HFFc6 (cell line): Measurements from ENCODE around the gene CRYGN. TPM values are rescaled to one million over a fixed set of nuclear protein-coding genes. Genes with fewer than 3 reads are reported as not detected.

ENCODE experiments used
- DNase-seq: peaks from one replicate; pipeline ENCODE4 v3.0.0-alpha.2; 2018
- H3K27ac Mint-ChIP-seq: 2 replicates; pipeline ENCODE4 v1.8.0; 2020; ENCODE audit warnings: mild to moderate bottlenecking, mixed read lengths
- H3K27me3 Mint-ChIP-seq: 2 replicates; pipeline ENCODE4 v1.8.0; 2021; ENCODE audit warnings: mild to moderate bottlenecking, moderate library complexity, mixed read lengths; ENCODE audit not compliant: insufficient read depth
- H3K36me3 Mint-ChIP-seq: 2 replicates; pipeline ENCODE4 v1.8.0; 2021; ENCODE audit warnings: low read depth, mixed read lengths
- H3K4me1 Mint-ChIP-seq: 2 replicates; pipeline ENCODE4 v1.8.0; 2020; ENCODE audit warnings: low read depth, mixed read lengths
- H3K4me3 Mint-ChIP-seq: 2 replicates; pipeline ENCODE4 v1.8.0; 2020; ENCODE audit warnings: mild to moderate bottlenecking, moderate library complexity, mixed read lengths
- H3K9me3 Mint-ChIP-seq: 2 replicates; pipeline ENCODE4 v1.8.0; 2020; ENCODE audit warnings: mild to moderate bottlenecking, mixed read lengths
- total RNA-seq, 6 experiments: library from RNA; stranded (reverse); fragmentation: NEBNext Ultra II Directional; extraction: Animal tissue kit (Norgen Biotek cat#: 25700); gene quantifications; 2 replicates in 1 of 6; 3 replicates in 5 of 6; pipeline ENCODE4 v1.2.3, GENCODE V29; 2021
- TF ChIP-seq, protein P1 (sequence below): fragments of 200-600 bp; sonication (generic); IDR thresholded peaks from 2 replicates; pipeline ENCODE4 v1.5.0; 2021; ENCODE audit warnings: antibody characterized with exemption, mild to moderate bottlenecking

CRYGN gene
- total RNA-seq, 6 experiments from 2014 or later, result not detected

GRCh38 chr7:151429560-151430331 lies 10.2 kb downstream of the CRYGN start:
- no peak overlapping the region for H3K27ac Mint-ChIP-seq
- H3K36me3 Mint-ChIP-seq, result no peaks in the 10 kb centered on the region
- H3K9me3 Mint-ChIP-seq, result no peaks in the 10 kb centered on the region
- TF ChIP-seq, protein P1, sequence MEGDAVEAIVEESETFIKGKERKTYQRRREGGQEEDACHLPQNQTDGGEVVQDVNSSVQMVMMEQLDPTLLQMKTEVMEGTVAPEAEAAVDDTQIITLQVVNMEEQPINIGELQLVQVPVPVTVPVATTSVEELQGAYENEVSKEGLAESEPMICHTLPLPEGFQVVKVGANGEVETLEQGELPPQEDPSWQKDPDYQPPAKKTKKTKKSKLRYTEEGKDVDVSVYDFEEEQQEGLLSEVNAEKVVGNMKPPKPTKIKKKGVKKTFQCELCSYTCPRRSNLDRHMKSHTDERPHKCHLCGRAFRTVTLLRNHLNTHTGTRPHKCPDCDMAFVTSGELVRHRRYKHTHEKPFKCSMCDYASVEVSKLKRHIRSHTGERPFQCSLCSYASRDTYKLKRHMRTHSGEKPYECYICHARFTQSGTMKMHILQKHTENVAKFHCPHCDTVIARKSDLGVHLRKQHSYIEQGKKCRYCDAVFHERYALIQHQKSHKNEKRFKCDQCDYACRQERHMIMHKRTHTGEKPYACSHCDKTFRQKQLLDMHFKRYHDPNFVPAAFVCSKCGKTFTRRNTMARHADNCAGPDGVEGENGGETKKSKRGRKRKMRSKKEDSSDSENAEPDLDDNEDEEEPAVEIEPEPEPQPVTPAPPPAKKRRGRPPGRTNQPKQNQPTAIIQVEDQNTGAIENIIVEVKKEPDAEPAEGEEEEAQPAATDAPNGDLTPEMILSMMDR, result no peak
- H3K27me3 Mint-ChIP-seq, result peaks cover 10% of the 10 kb centered on the region
- H3K4me1 Mint-ChIP-seq, result peaks cover 29% of the 10 kb centered on the region
- no peak for DNase-seq
- H3K4me3 Mint-ChIP-seq, result no peak overlapping the region

- H3K4me3 Mint-ChIP-seq, result no peak overlapping the region
- no peaks in the 10 kb centered on the region for H3K36me3 Mint-ChIP-seq
- no peak overlapping the region for H3K27ac Mint-ChIP-seq
- no peaks in the 10 kb centered on the region for H3K9me3 Mint-ChIP-seq
- peaks cover 29% of the 10 kb centered on the region for H3K4me1 Mint-ChIP-seq
- peaks cover 10% of the 10 kb centered on the region for H3K27me3 Mint-ChIP-seq
- no peak for DNase-seq
- TF ChIP-seq, protein P1, result no peak
Observed at GRCh38 chr7:151429237-151429559, 10.7 kb downstream of the CRYGN start.

GRCh38 chr7:151428378-151429236 lies 11.3 kb downstream of the CRYGN start:
- Mint-ChIP-seq H3K4me3 (no peak overlapping the region), H3K4me1 (peaks cover 29% of the 10 kb centered on the region), H3K27ac (peak overlapping the region; percentile 33; the same call in 1 of the 2 replicates), H3K9me3 (no peaks in the 10 kb centered on the region), H3K36me3 (no peaks in the 10 kb centered on the region), H3K27me3 (peaks cover 4% of the 10 kb centered on the region)
- TF ChIP-seq, protein P1, result no peak
- DNase-seq, result peak; percentile 15

- Mint-ChIP-seq H3K36me3 (no peaks in the 10 kb centered on the region), H3K4me1 (peaks cover 29% of the 10 kb centered on the region), H3K27me3 (peaks cover 10% of the 10 kb centered on the region), H3K9me3 (no peaks in the 10 kb centered on the region), H3K4me3 (no peak overlapping the region), H3K27ac (no peak overlapping the region)
- TF ChIP-seq, protein P1, result no peak
- no peak for DNase-seq
Observed at GRCh38 chr7:151427705-151428377, 12.1 kb downstream of the CRYGN start.

DNA sequence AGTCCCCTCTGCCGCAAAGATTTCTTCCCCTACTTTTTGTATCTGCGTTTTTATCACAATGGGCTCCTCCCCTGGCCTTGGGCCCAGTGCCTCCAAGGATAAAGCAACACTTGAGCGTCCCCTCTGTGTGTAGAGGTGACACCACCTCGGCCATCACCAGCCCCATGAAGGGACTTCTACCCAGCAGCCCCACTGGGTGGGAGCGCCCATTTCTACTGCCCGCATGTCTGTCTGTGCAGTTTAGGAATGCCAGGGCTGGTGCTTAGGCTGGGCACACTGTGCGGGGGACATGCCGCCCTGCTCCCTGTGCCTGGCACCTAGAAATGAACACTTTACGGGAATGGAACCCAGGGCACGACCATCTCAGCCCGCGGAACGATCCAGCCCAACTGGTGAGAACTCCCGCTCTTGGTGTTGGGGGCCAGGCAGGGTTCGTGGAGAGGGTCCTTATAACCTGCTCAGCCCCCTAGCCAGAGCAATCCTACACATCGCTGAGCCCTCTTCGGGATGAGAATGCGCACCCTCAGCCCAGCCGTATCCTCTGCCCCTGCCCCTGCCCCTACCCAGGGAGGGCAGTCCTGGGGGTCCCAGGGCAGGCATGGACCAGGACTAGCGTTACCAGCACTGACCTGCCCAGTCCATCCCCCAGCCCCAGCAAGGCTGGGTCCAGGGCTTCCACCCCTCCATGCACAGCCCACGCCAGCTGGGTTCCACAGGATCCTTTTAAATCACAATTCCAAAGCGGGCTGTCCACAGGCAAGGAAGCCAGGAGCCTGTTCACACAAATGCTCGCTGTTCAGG lies 12.8 kb downstream of the CRYGN start:
- Mint-ChIP-seq H3K9me3 (peaks cover 5% of the 10 kb centered on the region), H3K4me3 (peak overlapping the region; percentile 62), H3K4me1 (peaks cover 29% of the 10 kb centered on the region), H3K27me3 (peaks cover 14% of the 10 kb centered on the region), H3K27ac (peak overlapping the region; percentile 54), H3K36me3 (peaks cover 5% of the 10 kb centered on the region)
- DNase-seq, result no peak
- TF ChIP-seq, protein P1, result no peak
